ENCODE data around the gene ZNF217.

DNA sequence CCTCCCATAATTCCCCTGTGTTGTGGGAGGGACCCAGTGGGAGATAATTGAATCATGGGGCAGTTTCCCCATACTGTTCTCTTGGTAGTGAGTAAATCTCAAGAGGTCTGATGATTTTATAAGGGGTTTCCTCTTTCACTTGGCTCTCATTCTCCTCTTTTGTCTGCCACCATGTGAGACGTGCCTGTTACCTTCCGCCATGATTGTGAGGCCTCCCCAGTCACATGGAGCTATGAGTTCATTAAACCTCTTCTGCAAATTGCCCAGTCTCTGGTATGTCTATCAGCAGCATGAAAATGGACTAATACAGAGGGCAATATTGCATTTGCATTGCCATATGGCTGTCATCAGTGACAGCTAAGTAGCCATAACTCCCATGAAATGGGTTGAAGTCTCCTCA is 63.2 kb downstream of the ZNF217 start:
- TF ChIP-seq, protein P1, sequence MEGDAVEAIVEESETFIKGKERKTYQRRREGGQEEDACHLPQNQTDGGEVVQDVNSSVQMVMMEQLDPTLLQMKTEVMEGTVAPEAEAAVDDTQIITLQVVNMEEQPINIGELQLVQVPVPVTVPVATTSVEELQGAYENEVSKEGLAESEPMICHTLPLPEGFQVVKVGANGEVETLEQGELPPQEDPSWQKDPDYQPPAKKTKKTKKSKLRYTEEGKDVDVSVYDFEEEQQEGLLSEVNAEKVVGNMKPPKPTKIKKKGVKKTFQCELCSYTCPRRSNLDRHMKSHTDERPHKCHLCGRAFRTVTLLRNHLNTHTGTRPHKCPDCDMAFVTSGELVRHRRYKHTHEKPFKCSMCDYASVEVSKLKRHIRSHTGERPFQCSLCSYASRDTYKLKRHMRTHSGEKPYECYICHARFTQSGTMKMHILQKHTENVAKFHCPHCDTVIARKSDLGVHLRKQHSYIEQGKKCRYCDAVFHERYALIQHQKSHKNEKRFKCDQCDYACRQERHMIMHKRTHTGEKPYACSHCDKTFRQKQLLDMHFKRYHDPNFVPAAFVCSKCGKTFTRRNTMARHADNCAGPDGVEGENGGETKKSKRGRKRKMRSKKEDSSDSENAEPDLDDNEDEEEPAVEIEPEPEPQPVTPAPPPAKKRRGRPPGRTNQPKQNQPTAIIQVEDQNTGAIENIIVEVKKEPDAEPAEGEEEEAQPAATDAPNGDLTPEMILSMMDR (IDR thresholded peaks at IDR 0.05; ENCODE audit: low read depth, low read length): no peak
- no peak for TF ChIP-seq MYC (IDR thresholded peaks at IDR 0.05; ENCODE audit: low read depth, low read length)
